Hematopoietic multipotent progenitor cell (in vitro differentiated cells): ENCODE results near the gene PIGP. TPM values are rescaled to one million over a fixed set of nuclear protein-coding genes. Genes with fewer than 3 reads are reported as not detected.
A peak's percentile ranks its signal among the peaks of the same experiment; 100 is the strongest.
"Not testable (repeated sequence)": the region's sequence is repeated elsewhere in the genome, so short reads cannot be mapped to it uniquely, and the experiment has no call there.

Source experiments
- DNase-seq, 3 donors: peaks; one replicate each; pipeline ENCODE4 v3.0.0-alpha.2; 2011 to 2015; ENCODE audit warnings: low read depth in 2 of 3, low spot score in 2 of 3
- small RNA-seq: library from RNA; depleted of rRNA; stranded (forward); fragments of <200 nt; gene quantifications from one replicate; pipeline ENCODE3, GENCODE V24; 2012
- total RNA-seq: library from RNA; depleted of rRNA; stranded (reverse); fragments of >200 nt; gene quantifications from one replicate; pipeline ENCODE4 v1.2.3, GENCODE V29; 2012

PIGP gene
- total RNA-seq, 1 donor: 5.7 TPM

- DNase-seq: no peak
Measured at GRCh38 chr21:37045556-37045955, 27.3 kb downstream of the PIGP start.

- peak in 2 of 3 donors; percentile 90 to 97 for DNase-seq
Measured at GRCh38 chr21:37045149-37045548, 27.7 kb downstream of the PIGP start.

- no peak for DNase-seq
Measured at GRCh38 chr21:37044643-37045042, 28.2 kb downstream of the PIGP start.

- no peak for DNase-seq
Measured at GRCh38 chr21:37043818-37044217, 29.1 kb downstream of the PIGP start.

GRCh38 chr21:37041706-37042271 is 31.1 kb downstream of the PIGP start:
- no peak for DNase-seq

- DNase-seq: no peak
Measured at GRCh38 chr21:37040212-37040611, 32.7 kb downstream of the PIGP start.

GRCh38 chr21:37039411-37040075 is 33.3 kb downstream of the PIGP start:
- DNase-seq: no peak

GRCh38 chr21:37036177-37036576 is 36.7 kb downstream of the PIGP start:
- no peak for DNase-seq

- not testable (repeated sequence) for DNase-seq
Measured at GRCh38 chr21:37034394-37034793, 38.5 kb downstream of the PIGP start.

GRCh38 chr21:37032877-37033471 is 39.9 kb downstream of the PIGP start:
- DNase-seq: no peak

- no peak for DNase-seq
Measured at GRCh38 chr21:37032293-37032692, 40.6 kb downstream of the PIGP start.

GRCh38 chr21:37030864-37031263 is 42.0 kb downstream of the PIGP start:
- no peak for DNase-seq

GRCh38 chr21:37028570-37028969 is 44.3 kb downstream of the PIGP start:
- no peak for DNase-seq

- DNase-seq: no peak
Measured at GRCh38 chr21:37026499-37026898, 46.4 kb downstream of the PIGP start.

GRCh38 chr21:37017951-37018679 is 54.8 kb downstream of the PIGP start:
- no peak for DNase-seq

Small RNAs within 50 kb of the gene (small RNA-seq; reads per million reads assigned to genes)
- gene RNU6-696P: not detected

Other genes with a start within 250 kb of the PIGP start
- 11.0 TPM for gene HLCS, start 106.4 kb downstream of the PIGP start, total RNA-seq
- under 0.01 TPM for gene RIPPLY3, start 66.4 kb downstream of the PIGP start, total RNA-seq
- gene TTC3, start 183 bp upstream of the PIGP start, total RNA-seq: 80.2 TPM
- 51.7 TPM for gene VPS26C, start 194.3 kb upstream of the PIGP start, total RNA-seq